IPS DF 4.7 (cell line): ENCODE data around the gene FAM193A.
"Not testable (repeated sequence)": the region's sequence is repeated elsewhere in the genome, so short reads cannot be mapped to it uniquely, and the experiment has no call there.

Source experiments
- DNase-seq: peaks from one replicate; pipeline ENCODE4 v3.0.0-alpha.2; 2013; ENCODE audit warnings: low spot score; ENCODE audit errors: extremely low read depth

Gene FAM193A

GRCh38 chr4:2745516-2745915, 209.1 kb downstream of the FAM193A start:
- no peak for DNase-seq

GRCh38 chr4:2745981-2746806, 209.7 kb downstream of the FAM193A start:
- no peak for DNase-seq

DNA sequence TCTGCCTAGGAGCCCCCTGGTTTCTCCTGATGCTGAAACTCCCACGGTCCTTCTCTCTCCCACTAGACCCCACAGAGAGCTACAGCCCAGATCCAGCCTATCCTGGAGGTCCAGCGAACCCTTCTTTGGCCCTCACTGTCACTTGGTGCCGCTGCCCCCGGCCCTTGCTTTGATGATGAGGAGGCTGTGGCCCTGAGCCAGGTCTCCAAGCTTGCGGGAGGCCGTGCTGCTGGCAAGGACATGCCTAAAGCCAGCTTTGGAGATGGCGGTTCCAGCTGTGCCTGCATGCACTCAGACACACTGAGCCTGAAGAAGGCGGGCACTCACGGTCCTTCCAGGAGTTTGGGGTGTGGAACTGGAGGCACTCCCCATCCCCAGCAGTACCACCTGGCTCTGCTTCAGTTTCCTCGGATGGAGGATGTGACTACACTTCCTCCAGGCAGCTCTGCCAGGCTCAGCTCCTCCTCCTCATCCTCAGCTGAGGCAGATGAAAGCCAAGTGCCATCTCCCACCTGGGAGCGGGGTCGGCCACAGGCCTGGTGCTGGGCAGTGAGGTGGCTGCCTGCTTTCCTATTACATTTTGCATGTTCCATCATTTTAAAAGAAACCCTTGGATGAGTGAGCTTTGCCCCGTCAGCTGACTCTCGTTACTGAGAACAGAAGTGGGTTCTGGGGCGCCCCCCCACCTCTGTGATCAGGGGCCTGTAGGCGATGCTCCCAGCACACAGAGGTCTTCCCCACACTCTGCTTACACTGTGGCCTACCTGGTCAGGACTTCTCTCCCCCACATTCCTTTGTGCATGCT, 210.6 kb downstream of the FAM193A start:
- DNase-seq: no peak

DNA sequence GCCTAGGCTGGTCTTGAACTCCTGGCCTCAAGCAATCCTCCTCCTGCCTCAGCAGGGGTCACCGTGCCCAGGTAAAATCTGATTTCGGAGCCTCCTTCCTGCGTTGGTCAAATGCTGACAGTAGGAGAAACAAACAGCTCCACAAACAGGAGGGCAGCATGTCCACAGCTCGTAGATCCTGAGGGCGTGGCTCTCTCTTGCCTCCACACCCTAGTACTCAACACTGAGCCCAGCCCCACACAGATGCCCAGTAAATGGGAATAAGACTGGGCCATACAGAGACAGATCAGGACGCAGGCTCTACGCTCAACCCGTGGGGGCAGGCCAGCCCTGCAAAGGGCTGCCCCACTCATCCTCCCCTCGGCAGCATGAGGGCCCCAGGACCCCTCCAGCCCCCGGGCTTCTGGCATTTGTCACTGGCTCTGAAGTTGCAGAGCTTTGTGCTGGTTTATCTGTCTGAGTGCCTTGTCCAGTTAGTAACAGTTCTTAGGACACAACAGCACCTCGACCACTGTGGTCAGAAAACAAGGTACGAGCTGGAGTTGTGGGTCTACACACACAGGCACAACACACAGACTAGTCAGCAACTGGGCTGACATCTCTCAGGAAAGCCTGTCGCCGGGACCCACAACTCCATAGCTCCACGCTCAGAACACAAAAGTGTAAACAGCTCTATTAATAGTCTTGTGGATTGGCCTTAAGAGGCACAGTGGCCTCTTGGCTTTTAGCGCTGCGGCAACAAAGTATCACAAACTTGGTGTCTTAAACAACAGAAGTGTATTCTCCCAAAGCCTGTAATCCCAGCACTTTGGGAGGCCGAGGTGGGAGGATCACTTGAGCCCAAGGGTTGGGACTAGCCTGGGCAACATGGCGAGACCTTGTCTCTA, 214.5 kb downstream of the FAM193A start:
- no peak for DNase-seq

- no peak for DNase-seq
Observed at GRCh38 chr4:2753436-2753835, 217.0 kb downstream of the FAM193A start.

- DNase-seq: no peak
Observed at GRCh38 chr4:2754848-2755819, 218.7 kb downstream of the FAM193A start.

GRCh38 chr4:2755821-2756690, 219.6 kb downstream of the FAM193A start, which contains the start of gene TNIP2:
Gene TNIP2, minus strand, starts transcription at chr4:2756336. Its CDS starts 47 bp downstream, at chr4:2756289.
- DNase-seq: no peak

DNA sequence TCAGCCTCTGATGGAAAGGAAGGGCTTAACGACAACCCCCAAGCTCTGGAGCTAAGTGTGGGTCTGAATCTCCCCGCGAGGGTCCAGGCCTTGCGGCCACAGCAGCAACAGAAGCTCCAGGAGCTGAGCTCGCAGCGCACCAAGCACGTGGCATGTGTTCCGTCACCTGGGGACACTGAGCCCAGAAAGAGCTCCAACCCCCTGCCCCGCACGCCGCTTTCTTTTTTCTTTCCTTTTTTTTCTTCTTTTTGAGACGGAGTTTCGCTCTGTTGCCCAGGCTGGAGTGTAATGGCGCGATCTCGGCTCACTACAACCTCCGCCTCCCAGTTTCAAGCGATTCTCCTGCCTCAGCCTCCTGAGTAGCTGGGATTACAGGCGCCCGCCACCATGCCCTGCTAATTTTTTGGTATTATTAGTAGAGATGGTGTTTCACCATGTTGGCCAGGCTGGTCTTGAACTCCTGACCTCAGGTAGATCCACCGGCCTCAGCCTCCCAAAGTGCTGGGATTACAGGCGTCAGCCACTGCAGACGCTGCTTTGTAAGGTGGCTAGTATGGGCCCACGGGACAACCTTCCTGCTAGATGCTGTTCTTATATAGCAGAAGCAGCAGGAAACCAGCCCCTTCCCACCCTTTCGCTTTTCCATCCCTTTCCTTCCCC, 220.4 kb downstream of the FAM193A start:
- DNase-seq: no peak

DNA sequence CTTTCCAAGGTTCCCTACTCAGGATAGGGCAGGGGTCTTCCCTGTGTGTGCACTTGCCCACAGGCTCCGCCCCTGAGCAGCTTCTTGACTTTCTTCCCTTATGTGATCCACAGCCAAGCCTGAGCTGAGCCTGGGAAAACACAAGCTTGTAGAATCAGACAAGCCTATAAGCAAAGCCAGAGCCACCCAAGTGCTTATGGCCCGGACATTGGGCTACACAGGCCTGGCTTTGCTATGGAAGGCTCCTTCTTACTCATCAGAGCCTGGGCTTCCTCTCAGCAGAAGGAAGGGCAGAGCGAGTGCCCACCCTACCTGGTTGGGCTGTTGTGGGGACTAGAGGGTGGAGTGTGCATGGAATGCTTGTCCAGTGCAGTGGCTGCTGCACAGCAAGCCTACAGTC, 221.0 kb downstream of the FAM193A start:
- DNase-seq: no peak

DNA sequence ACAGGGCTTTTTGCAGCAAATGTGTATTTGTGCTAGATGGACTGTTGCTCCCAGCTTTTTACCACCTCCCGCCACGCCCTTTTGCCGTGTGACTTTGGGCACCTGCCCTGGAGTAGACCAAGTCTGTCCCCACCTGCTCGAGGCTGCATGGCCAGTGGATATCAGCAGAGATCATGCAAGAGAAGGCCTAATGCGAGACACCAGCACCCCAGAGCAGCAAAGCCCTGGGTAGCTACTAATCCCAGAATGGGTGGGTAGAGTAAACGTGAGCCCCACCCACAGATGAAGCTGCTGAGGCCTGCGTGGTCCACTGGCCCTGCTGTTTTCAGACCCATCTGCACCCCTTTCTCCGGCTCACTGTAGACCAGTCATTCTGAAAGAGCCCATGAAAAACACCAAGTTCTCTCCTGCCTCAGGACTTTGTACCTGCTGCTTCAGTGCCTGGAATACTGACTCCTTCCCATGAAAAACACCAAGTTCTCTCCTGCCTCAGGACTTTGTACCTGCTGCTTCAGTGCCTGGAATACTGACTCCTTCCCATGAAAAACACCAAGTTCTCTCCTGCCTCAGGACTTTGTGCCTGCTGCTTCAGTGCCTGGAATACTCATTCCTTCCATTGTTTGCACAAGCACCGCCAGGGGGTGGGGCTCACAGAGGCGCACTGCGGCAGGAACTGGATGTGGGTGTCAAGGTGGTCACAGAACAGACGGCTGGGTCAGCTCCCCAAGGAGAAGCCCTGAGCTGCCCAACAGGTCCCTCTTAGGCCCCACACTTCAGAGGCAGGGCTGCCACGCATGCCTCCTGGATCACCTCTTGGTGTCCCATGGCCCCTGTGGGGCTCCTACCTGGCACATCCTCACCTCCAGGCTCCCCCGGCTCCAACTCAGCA, 224.8 kb downstream of the FAM193A start:
- DNase-seq: no peak

- DNase-seq: no peak
Observed at GRCh38 chr4:2762048-2762447, 225.6 kb downstream of the FAM193A start.

- DNase-seq: not testable (repeated sequence)
Observed at GRCh38 chr4:2762486-2763370, 226.3 kb downstream of the FAM193A start.

DNA sequence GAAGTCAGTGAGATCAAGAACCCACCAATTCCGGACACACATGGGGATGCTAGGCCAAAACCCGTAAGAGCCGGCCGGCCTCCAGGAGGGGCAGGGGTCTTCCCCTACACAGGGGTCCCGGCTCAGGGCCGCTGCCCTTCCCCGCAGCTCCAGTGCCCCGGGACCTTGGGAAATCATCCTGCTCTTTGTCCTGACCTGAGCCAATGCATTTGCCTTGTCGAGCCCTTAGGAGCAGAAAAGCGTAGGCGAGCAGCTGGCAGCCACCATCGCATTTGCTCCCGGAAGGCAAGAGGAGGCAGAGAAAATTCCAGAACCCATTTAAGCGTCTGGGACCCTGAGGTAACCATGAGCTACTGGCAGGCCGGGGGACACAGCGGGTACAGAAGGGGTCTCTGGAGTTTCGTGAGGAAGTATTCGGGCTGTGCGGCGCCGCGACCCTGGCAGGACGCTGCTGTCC, 227.1 kb downstream of the FAM193A start:
- no peak for DNase-seq

DNA sequence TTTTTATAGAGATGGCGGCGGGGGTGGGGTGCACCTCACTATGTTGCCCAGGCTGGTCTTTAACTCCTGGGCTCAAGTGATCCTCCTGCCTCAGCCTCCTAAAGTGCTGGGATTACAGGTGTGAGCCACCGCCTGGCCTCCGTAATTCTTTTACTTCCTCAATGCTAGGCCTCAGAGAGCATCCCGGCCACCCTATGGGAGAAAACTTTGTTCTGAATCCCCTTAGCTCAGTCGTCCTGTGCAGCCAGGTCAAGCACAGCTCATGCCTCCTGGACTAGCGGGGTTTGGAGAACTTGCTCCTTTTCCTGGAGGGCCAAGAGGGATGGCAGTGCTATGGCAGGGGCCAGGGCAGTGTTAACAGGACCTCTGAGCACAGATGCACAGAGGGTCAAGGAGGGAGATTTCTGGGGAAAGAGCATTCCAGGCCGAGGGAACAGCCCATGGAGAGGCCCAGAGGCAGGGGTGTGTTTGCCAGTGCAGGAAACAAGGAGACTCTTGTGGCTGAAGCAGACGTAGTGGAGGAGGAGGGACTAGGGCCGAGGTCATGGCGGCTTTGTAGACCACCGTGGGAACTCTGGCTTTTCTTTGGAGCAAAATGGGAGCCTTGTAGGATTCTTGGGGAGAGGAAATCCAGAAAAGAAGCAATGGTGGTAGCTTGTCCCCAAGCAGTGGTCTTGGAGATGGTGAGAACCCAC, 229.5 kb downstream of the FAM193A start:
- no peak for DNase-seq

DNA sequence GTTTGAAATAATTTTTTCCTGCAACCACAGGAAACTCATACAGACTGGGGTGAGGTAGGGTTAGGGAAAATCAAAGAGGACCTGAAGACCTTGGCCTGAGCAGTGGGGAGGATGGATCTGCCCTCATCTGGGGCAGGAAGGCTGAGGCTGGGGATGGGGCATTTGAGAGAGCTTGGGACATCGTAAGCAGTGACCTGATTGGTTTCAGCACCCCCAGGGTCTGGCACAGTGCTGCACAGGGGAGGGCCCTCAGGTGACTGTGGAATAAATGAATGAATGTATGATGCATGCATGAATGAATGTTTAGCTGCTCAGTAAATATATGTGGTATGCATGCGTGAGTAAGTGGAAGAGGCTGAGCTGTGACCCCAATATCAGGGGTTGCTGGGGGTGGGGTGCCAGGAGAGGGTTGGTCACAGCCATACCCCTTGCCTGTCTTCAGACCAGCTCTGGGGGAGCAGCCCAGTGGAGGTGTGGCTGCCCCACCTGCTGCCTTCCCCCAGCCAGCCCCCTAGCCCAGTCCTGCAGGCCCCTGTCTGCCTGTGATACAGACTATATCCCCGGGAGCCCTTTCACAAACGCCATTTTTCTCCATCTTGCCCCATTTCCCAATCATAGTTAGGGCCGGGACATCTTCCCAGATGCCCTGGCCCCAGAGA, 230.7 kb downstream of the FAM193A start:
- no peak for DNase-seq

DNA sequence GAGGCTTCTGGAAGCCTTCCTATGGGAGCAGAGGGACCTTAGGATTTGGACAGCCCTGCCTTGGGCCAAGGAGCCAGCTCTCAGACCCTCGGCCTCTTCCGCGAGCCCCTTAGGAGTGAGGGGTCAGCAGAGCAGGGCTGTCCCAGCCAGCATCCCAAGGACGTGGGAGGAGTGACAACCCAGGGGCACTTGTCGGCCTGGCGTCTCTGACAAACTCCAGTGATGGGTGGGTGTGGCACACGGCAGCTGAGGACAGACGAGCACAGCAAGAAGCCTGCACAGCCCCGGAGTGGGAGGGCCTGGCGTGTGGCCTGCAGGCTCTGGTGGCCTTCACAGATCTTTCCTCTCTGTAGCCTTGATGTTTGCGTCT, 231.2 kb downstream of the FAM193A start:
- no peak for DNase-seq
